Neuronal stem cell (in vitro differentiated cells): ENCODE data around the gene SLC7A9.

Experiments
- DNase-seq: peaks from one replicate; pipeline ENCODE4 v3.0.0-alpha.2; 2013; ENCODE audit warnings: low spot score
- H2AFZ ChIP-seq: one replicate; pipeline ENCODE4 v1.6.1; 2013; ENCODE audit warnings: mild to moderate bottlenecking, low read length, inconsistent platforms
- H2AK5ac ChIP-seq: 2 replicates; pipeline ENCODE4 v1.6.1; 2013; ENCODE audit warnings: low read depth, mild to moderate bottlenecking, inconsistent platforms, low read length, moderate library complexity, mixed read lengths
- H2BK120ac ChIP-seq: 2 replicates; pipeline ENCODE4 v1.6.1; 2013; ENCODE audit warnings: low read depth, mild to moderate bottlenecking, inconsistent platforms, low read length, moderate library complexity, mixed read lengths
- H2BK12ac ChIP-seq: one replicate; pipeline ENCODE4 v1.6.1; 2013; ENCODE audit warnings: low read length, inconsistent platforms
- H2BK15ac ChIP-seq: 2 replicates; pipeline ENCODE4 v1.6.1; 2013; ENCODE audit warnings: mild to moderate bottlenecking, low read length, inconsistent platforms, mixed read lengths
- H2BK5ac ChIP-seq: one replicate; pipeline ENCODE4 v1.6.1; 2013; ENCODE audit warnings: inconsistent platforms, mild to moderate bottlenecking, low read length, moderate library complexity
- H3K14ac ChIP-seq: one replicate; pipeline ENCODE4 v1.6.1; 2013; ENCODE audit warnings: low read length, inconsistent platforms
- H3K18ac ChIP-seq: 2 replicates; pipeline ENCODE4 v1.6.1; 2013; ENCODE audit warnings: low read length, inconsistent platforms
- H3K23ac ChIP-seq: 2 replicates; pipeline ENCODE4 v1.6.1; 2013; ENCODE audit warnings: low read depth, mild to moderate bottlenecking, mixed read lengths, low read length, inconsistent platforms; ENCODE audit not compliant: poor library complexity
- H3K27ac ChIP-seq: replicated peaks from 3 replicates; pipeline ENCODE4 v1.5.1; 2013; ENCODE audit warnings: low read length, inconsistent platforms
- H3K27me3 ChIP-seq, 3 experiments: 2 replicates each; pipeline ENCODE4 v1.6.1; 2013; ENCODE audit warnings: low read length in 3 of 3, mild to moderate bottlenecking in 2 of 3, inconsistent platforms in 1 of 3, low read depth in 1 of 3, mixed read lengths in 1 of 3, moderate library complexity in 1 of 3; ENCODE audit not compliant: control insufficient read depth in 3 of 3, insufficient read depth in 3 of 3
- H3K36me3 ChIP-seq, 2 donors: replicated peaks in 1 of 2; 2 replicates each; pipeline ENCODE4 v1.6.1; 2013; ENCODE audit warnings: low read length in 2 of 2; ENCODE audit not compliant: control insufficient read depth in 2 of 2, insufficient read depth in 2 of 2
- H3K4ac ChIP-seq: 2 replicates; pipeline ENCODE4 v1.6.1; 2013; ENCODE audit warnings: inconsistent platforms, mild to moderate bottlenecking, low read length, moderate library complexity
- H3K4me1 ChIP-seq, 2 donors: 1 replicate in 1 of 2; 2 replicates in 1 of 2; pipeline ENCODE4 v1.6.1; 2013; ENCODE audit warnings: low read length in 2 of 2, low read depth in 1 of 2; ENCODE audit not compliant: control insufficient read depth in 2 of 2, insufficient read depth in 1 of 2
- H3K4me2 ChIP-seq: one replicate; pipeline ENCODE4 v1.6.1; 2013; ENCODE audit warnings: mild to moderate bottlenecking, low read length, inconsistent platforms; ENCODE audit not compliant: insufficient read depth, poor library complexity, severe bottlenecking
- H3K4me3 ChIP-seq, 2 donors: 2 replicates each; pipeline ENCODE4 v1.5.1; 2013; ENCODE audit warnings: low read length in 2 of 2, mild to moderate bottlenecking in 2 of 2, inconsistent platforms in 1 of 2, moderate library complexity in 1 of 2
- H3K79me1 ChIP-seq: one replicate; pipeline ENCODE4 v1.6.1; 2013; ENCODE audit warnings: low read depth, mild to moderate bottlenecking, inconsistent platforms, low read length, moderate library complexity
- H3K9ac ChIP-seq: one replicate; pipeline ENCODE4 v1.6.1; 2013; ENCODE audit warnings: mild to moderate bottlenecking, low read depth, low read length, inconsistent platforms; ENCODE audit not compliant: poor library complexity
- H3K9me3 ChIP-seq, 2 donors: replicated peaks in 1 of 2; 2 replicates each; pipeline versions ENCODE3 to v1.6.1; 2013; ENCODE audit warnings: low read length in 2 of 2, mild to moderate bottlenecking in 2 of 2, inconsistent platforms in 1 of 2, low read depth in 1 of 2, mixed read lengths in 1 of 2, moderate library complexity in 1 of 2; ENCODE audit not compliant: control insufficient read depth in 2 of 2, insufficient read depth in 1 of 2
- H4K8ac ChIP-seq: one replicate; pipeline ENCODE4 v1.6.1; 2013; ENCODE audit warnings: low read depth, mild to moderate bottlenecking, inconsistent platforms, low read length, moderate library complexity
- H4K91ac ChIP-seq: one replicate; pipeline ENCODE4 v1.6.1; 2013; ENCODE audit warnings: low read length, low read depth, mild to moderate bottlenecking, inconsistent platforms; ENCODE audit not compliant: poor library complexity
- WGBS, 2 donors: extraction: QIAGEN DNeasy Blood & Tissue Kit; methylation state at CpG; one replicate each; pipeline ENCODE4 v1.1.7; 2013; ENCODE audit warnings: missing lambda C conversion rate in 2 of 2, mixed read lengths in 1 of 2; ENCODE audit not compliant: insufficient read length in 2 of 2, insufficient replicate concordance in 1 of 2; ENCODE audit errors: extremely low coverage in 2 of 2; 5-methylcytosine and 5-hydroxymethylcytosine counted together

The SLC7A9 gene

GRCh38 chr19:32812036-32812435 is 57.5 kb downstream of the SLC7A9 start:
- Histone ChIP-seq H3K4me1 (peaks cover 5% of the 10 kb centered on the region in 2 donors), H3K4me3 (no peak overlapping the region), H2BK120ac (no peak overlapping the region), H3K36me3 (no peaks in the 10 kb centered on the region), H2BK15ac (no peak overlapping the region), H3K18ac (peak overlapping the region; percentile 55), H3K9me3 (no peaks in the 10 kb centered on the region), H3K23ac (peak overlapping the region; percentile 21), H2AFZ (no peak overlapping the region), H4K91ac (no peak overlapping the region), H2AK5ac (no peak overlapping the region), H3K4ac (no peak overlapping the region), H3K9ac (no peak overlapping the region), H3K79me1 (no peaks in the 10 kb centered on the region), H3K27ac (no peak overlapping the region), H2BK5ac (no peak overlapping the region), H3K27me3 (peaks cover 0 to 15% (median 0%) of the 10 kb centered on the region in 3 experiments), H4K8ac (no peak overlapping the region), H3K14ac (no peak overlapping the region), H2BK12ac (peak overlapping the region; percentile 33), H3K4me2 (no peak overlapping the region)
- no CpG with 5 or more reads among the region's 10 CpGs for WGBS, 2 donors
- no peak for DNase-seq

- H3K27me3 ChIP-seq = peaks cover 0 to 15% (median 0%) of the 10 kb centered on the region in 3 experiments
- no peak overlapping the region for H3K27ac ChIP-seq
- no peak overlapping the region for H2BK12ac ChIP-seq
- H4K91ac ChIP-seq = no peak overlapping the region
- H3K4me2 ChIP-seq = no peak overlapping the region
- H3K9me3 ChIP-seq = no peaks in the 10 kb centered on the region
- H3K4me3 ChIP-seq = no peak overlapping the region
- no peak overlapping the region for H3K14ac ChIP-seq
- no CpG with 5 or more reads among the region's 11 CpGs for WGBS, 2 donors
- no peak overlapping the region for H2BK120ac ChIP-seq
- H2BK15ac ChIP-seq = no peak overlapping the region
- no peak overlapping the region for H2BK5ac ChIP-seq
- H3K4me1 ChIP-seq = peaks cover 1 to 5% of the 10 kb centered on the region in 2 donors
- H3K36me3 ChIP-seq = no peaks in the 10 kb centered on the region
- no peak for DNase-seq
- no peak overlapping the region for H4K8ac ChIP-seq
- H3K18ac ChIP-seq = no peak overlapping the region
- H3K79me1 ChIP-seq = no peaks in the 10 kb centered on the region
- no peak overlapping the region for H3K9ac ChIP-seq
- no peak overlapping the region for H3K4ac ChIP-seq
- H3K23ac ChIP-seq = no peak overlapping the region
- H2AK5ac ChIP-seq = no peak overlapping the region
- H2AFZ ChIP-seq = peak overlapping the region; percentile 7
Observed at GRCh38 chr19:32811151-32811550, 58.4 kb downstream of the SLC7A9 start.

GRCh38 chr19:32810452-32810851 is 59.1 kb downstream of the SLC7A9 start:
- Histone ChIP-seq H2BK15ac (no peak overlapping the region), H3K4me3 (no peak overlapping the region), H2BK12ac (no peak overlapping the region), H3K4me2 (no peak overlapping the region), H2BK5ac (no peak overlapping the region), H3K79me1 (no peaks in the 10 kb centered on the region), H3K14ac (no peak overlapping the region), H3K27me3 (peaks cover 0 to 15% (median 0%) of the 10 kb centered on the region in 3 experiments), H3K9me3 (no peaks in the 10 kb centered on the region), H3K4ac (no peak overlapping the region), H2BK120ac (no peak overlapping the region), H3K9ac (no peak overlapping the region), H3K27ac (no peak overlapping the region), H2AK5ac (no peak overlapping the region), H3K4me1 (peaks cover 1 to 5% of the 10 kb centered on the region in 2 donors), H4K8ac (no peak overlapping the region), H3K23ac (no peak overlapping the region), H2AFZ (no peak overlapping the region), H3K36me3 (no peaks in the 10 kb centered on the region), H3K18ac (no peak overlapping the region), H4K91ac (no peak overlapping the region)
- no peak for DNase-seq
- WGBS, 2 donors = no CpG with 5 or more reads among the region's 9 CpGs

- H3K4ac ChIP-seq = no peak overlapping the region
- H4K8ac ChIP-seq = no peak overlapping the region
- H3K14ac ChIP-seq = no peak overlapping the region
- H3K27ac ChIP-seq = no peak overlapping the region
- H4K91ac ChIP-seq = no peak overlapping the region
- no peak overlapping the region for H2BK12ac ChIP-seq
- no peak overlapping the region for H2BK5ac ChIP-seq
- H3K4me2 ChIP-seq = no peak overlapping the region
- H3K27me3 ChIP-seq = peaks cover 0 to 15% (median 0%) of the 10 kb centered on the region in 3 experiments
- H3K4me1 ChIP-seq = peaks cover 1 to 5% of the 10 kb centered on the region in 2 donors
- H3K18ac ChIP-seq = no peak overlapping the region
- H3K9me3 ChIP-seq = no peaks in the 10 kb centered on the region
- H2AFZ ChIP-seq = no peak overlapping the region
- H3K4me3 ChIP-seq = no peak overlapping the region
- H3K9ac ChIP-seq = no peak overlapping the region
- no peaks in the 10 kb centered on the region for H3K79me1 ChIP-seq
- H2BK15ac ChIP-seq = no peak overlapping the region
- H2AK5ac ChIP-seq = no peak overlapping the region
- no peak overlapping the region for H2BK120ac ChIP-seq
- no peak for DNase-seq
- no peak overlapping the region for H3K23ac ChIP-seq
- no peaks in the 10 kb centered on the region for H3K36me3 ChIP-seq
- WGBS, 2 donors = no CpG with 5 or more reads among the region's 3 CpGs
Observed at GRCh38 chr19:32809754-32810153, 59.8 kb downstream of the SLC7A9 start.
